AG09319 (cell line): ENCODE data around the gene TMOD4.
"Not testable (repeated sequence)": the region's sequence is repeated elsewhere in the genome, so short reads cannot be mapped to it uniquely, and the experiment has no call there.

Experiments
- DNase-seq: peaks from one replicate; pipeline ENCODE4 v3.0.0-alpha.2; 2010; ENCODE audit warnings: low read depth; ENCODE audit errors: extremely low read depth
- TF ChIP-seq, protein P1 (sequence below): IDR thresholded peaks from 2 replicates; pipeline ENCODE4 v1.5.1; 2011; ENCODE audit warnings: low read depth, mild to moderate bottlenecking, inconsistent platforms, low read length, moderate library complexity

TMOD4 gene

DNA sequence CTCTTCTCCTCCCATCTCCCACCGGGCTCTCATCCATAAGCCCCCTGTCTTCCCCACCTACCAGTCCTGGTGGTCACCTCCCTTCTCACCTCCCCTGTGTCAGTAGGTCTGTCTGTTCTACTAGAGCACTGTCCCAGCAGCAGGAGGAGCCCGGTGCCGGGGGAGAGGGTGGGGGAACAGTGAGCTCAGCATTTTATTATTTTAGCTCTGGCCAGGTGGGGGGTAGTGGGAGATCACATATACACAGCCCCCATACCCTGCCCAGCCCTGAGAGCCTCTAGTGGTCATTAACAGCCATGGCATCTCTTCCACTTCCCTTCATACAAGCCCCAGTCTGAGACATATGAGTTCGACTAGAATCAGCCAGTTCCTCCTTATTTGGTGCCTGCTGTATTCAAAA, at the start of gene TMOD4:
Gene TMOD4, minus strand, starts transcription at position 119 of the 400 bp plus-strand sequence. CDS start 1,106 bp downstream, outside the sequence.
- TF ChIP-seq, protein P1, sequence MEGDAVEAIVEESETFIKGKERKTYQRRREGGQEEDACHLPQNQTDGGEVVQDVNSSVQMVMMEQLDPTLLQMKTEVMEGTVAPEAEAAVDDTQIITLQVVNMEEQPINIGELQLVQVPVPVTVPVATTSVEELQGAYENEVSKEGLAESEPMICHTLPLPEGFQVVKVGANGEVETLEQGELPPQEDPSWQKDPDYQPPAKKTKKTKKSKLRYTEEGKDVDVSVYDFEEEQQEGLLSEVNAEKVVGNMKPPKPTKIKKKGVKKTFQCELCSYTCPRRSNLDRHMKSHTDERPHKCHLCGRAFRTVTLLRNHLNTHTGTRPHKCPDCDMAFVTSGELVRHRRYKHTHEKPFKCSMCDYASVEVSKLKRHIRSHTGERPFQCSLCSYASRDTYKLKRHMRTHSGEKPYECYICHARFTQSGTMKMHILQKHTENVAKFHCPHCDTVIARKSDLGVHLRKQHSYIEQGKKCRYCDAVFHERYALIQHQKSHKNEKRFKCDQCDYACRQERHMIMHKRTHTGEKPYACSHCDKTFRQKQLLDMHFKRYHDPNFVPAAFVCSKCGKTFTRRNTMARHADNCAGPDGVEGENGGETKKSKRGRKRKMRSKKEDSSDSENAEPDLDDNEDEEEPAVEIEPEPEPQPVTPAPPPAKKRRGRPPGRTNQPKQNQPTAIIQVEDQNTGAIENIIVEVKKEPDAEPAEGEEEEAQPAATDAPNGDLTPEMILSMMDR, result peak; percentile 54
- DNase-seq, result no peak

DNA sequence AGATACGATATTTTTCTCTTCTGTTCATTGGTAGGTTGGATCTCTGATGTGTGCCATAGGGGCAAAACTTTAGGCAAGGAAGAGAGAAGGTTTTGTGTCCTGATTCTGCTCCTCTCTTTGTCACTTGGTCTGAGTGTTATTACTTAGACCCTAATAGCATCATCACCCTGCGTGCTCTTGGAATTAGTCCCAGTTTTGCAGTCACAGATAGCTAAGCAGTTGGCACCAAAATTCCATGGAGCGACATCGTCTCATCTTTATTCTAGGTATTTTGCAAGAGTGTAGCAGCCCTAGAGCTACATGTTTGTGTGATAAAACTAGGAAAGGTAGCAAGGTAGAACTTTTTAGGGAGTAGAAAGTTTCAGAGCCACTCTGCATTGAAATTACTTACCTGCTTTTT, 46.3 kb upstream of the TMOD4 start:
- DNase-seq, result no peak
- TF ChIP-seq, protein P1, result no peak

DNA sequence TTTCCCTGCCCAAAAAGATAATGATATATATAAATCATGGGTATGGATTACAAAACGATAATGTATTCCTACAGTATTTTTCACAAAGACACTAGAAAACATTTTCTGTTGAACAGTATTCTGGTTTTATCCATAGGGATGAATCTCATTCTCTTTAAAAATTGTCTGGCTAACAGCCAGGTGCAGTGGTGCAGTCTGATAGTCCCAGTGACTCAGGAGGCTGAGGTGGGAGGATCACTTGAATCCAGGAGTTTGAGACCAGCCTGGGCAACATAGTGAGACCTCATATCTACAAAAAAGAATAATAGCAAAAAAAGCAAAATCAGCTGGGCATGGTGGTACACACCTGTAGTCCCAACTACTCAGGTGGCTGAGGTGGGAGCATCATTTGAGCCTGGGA, 45.8 kb upstream of the TMOD4 start:
- DNase-seq, result no peak
- TF ChIP-seq, protein P1, result no peak

DNA sequence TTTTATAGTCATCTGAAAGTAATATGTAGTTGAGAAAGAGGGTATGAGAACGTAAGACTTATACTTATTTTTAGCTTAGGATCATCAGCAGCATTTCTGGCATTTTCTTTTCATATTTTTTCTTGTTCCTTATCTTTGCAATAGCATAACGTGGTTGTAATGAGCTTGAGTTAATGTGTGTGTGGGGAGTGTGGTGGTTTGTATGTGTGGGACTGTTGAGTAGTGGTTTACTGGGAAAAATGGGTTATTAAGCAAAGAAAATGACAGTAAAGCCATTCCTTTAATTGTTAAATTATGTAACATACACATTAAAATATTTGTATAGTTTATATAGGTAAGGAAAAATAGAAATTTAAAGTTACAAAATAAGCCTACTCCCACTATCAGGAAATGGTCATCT, 37.8 kb upstream of the TMOD4 start:
- TF ChIP-seq, protein P1, result no peak
- DNase-seq, result no peak

DNA sequence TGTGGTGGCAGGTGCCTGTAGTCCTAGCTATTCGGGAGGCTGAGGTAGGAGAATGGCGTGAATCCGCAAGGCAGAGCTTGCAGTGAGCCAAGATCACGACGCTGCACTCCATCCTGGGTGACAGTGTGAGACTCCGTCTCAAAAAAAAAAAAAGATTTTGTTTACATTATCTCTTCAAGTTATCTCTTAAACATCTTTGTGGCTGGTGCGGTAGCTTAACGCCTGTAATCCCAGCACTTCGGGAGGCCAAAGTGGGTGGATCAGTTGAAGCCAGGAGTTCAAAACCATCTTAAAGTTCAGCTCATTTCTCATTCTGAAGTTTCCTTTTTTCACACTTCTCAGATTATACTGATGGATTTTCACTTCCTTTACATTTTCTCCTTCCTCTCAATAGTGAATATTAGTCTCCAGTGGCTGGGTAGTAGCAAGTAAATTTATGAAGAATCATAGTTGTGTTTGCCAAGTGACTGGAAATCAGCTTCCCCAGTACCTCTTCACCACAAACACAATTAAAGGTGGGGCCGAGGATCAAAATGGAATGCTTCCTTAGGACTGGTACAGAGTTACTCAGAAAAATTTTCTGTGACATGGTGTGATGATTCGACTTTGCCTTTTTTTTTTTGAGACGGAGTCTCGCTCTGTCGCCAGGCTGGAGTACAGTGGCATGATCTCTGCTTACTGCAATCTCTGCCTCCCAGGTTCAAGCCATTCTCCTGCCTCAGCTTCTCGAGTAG, 36.4 kb upstream of the TMOD4 start:
- DNase-seq, result no peak
- TF ChIP-seq, protein P1, result no peak

DNA sequence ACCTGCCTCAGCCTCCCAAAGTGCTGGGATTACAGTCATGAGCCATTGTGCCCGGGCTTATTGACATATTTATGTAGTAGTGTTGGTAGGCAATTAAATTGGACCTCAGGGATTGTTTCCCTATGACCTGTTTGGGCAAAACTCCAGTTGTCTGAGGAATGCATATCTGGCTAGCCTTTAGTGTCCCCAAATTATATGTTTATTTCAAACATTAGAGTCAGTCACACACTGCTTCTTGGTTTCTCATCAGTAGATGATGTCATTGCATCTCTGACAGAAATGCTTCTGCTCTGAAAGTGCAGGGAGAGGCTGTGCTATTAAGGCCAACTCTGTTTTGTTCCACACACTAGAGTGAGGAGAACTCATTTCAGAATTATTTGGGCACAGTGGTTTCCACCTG, 35.0 kb upstream of the TMOD4 start:
- DNase-seq, result no peak
- TF ChIP-seq, protein P1, result no peak

DNA sequence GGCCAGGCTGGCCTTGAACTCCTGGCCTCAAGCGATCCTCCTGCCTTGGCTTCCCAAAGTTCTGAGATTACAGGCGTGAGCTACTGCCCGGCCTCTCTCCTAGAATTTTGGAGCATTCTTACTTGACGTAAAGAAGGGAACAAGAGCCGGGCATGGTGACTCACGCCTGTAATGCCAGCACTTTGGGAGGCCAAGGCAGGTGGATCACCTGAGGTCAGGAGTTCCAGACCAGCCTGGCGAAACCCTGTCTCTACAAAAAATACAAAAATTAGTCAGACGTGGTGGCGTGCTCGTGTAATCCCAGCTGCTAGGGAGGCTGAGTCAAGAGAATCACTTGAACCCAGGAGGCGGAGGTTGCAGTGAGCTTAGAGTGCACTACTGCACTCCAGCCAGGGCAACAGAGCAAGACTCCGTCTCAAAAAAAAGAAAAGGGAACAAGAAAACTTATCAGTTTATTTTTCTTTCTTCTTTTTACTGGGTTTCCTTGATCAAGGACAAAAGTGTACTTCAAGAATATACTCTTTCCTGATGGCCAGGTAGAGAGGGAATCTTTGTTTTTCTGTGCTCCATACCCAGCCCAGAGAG, 29.7 kb upstream of the TMOD4 start:
- DNase-seq, result not testable (repeated sequence)
